Neural cell (in vitro differentiated cells): Measurements from ENCODE around the gene NDUFV2. TPM values are rescaled to one million over a fixed set of nuclear protein-coding genes. Genes with fewer than 3 reads are reported as not detected.

Source experiments
- H2AFZ ChIP-seq: fragments of 200-600, 300-800 bp; sonication (generic), shearing (Covaris generic); 2 replicates; pipeline ENCODE4 v1.6.0; 2014; ENCODE audit warnings: low read depth, mild to moderate bottlenecking, antibody characterized with exemption, low read length, moderate library complexity
- H3F3A ChIP-seq: fragments of 200-600 bp; shearing (Covaris generic); 2 replicates; pipeline ENCODE4 v1.6.1; 2016; ENCODE audit warnings: mild to moderate bottlenecking, moderate library complexity, mixed read lengths, antibody characterized with exemption, low read length; ENCODE audit not compliant: insufficient read depth, poor library complexity, severe bottlenecking
- H3K27ac ChIP-seq: fragments of 200-600, 300-800 bp; sonication (generic), shearing (Covaris generic); 2 replicates; pipeline ENCODE4 v1.5.1; 2014; ENCODE audit warnings: mild to moderate bottlenecking, low read length, moderate library complexity
- H3K27me3 ChIP-seq: fragments of 300-800, 200-600 bp; sonication (generic), shearing (Covaris generic); 2 replicates; pipeline ENCODE4 v1.6.0; 2014; ENCODE audit warnings: mild to moderate bottlenecking, low read depth, low read length, moderate library complexity; ENCODE audit not compliant: insufficient read depth
- H3K36me3 ChIP-seq: fragments of 300-800, 200-600 bp; sonication (generic), shearing (Covaris generic); 2 replicates; pipeline ENCODE4 v1.5.1; 2014; ENCODE audit warnings: mild to moderate bottlenecking, antibody characterized with exemption, low read length, moderate library complexity; ENCODE audit not compliant: insufficient read depth
- H3K4me2 ChIP-seq: fragments of 300-800, 200-600 bp; sonication (generic), shearing (Covaris generic); 2 replicates; pipeline ENCODE4 v1.6.0; 2014; ENCODE audit warnings: mild to moderate bottlenecking, low read length
- H3K4me3 ChIP-seq: fragments of 300-800, 200-600 bp; sonication (generic), shearing (Covaris generic); 2 replicates; pipeline ENCODE4 v1.5.1; 2014; ENCODE audit warnings: mild to moderate bottlenecking, low read length, moderate library complexity
- H3K79me2 ChIP-seq: fragments of 200-600 bp; shearing (Covaris generic); replicated peaks from 2 replicates; pipeline ENCODE4 v1.6.0; 2014; ENCODE audit warnings: mild to moderate bottlenecking, low read length, moderate library complexity; ENCODE audit not compliant: insufficient read depth
- H3K9ac ChIP-seq: fragments of 300-800, 200-600 bp; sonication (generic), shearing (Covaris generic); 2 replicates; pipeline ENCODE4 v1.6.1; 2016; ENCODE audit warnings: mild to moderate bottlenecking, low read length, mixed read lengths
- H3K9me2 ChIP-seq: fragments of 200-600 bp; shearing (Covaris generic); 2 replicates; pipeline ENCODE4 v1.6.1; 2016; ENCODE audit warnings: mild to moderate bottlenecking, low read length, mixed read lengths; ENCODE audit not compliant: insufficient read depth
- H3K9me3 ChIP-seq: fragments of 200-600, 300-800 bp; sonication (generic), shearing (Covaris generic); 2 replicates; pipeline ENCODE4 v1.6.1; 2016; ENCODE audit warnings: mild to moderate bottlenecking, mixed run types, low read length, moderate library complexity, mixed read lengths
- H4K20me1 ChIP-seq: fragments of 200-600 bp; shearing (Covaris generic); 2 replicates; pipeline ENCODE4 v1.6.1; 2016; ENCODE audit warnings: mild to moderate bottlenecking, mixed run types; ENCODE audit not compliant: insufficient read depth
- CTCF ChIP-seq: fragments of 450-650 bp; IDR thresholded peaks from 2 replicates; pipeline ENCODE4 v1.5.1; 2014; ENCODE audit warnings: antibody characterized with exemption, mild to moderate bottlenecking, moderate library complexity; ENCODE audit not compliant: poor library complexity, severe bottlenecking
- EP300 ChIP-seq: fragments of 450-650 bp; conservative IDR thresholded peaks from 2 replicates; pipeline ENCODE4 v1.6.1; 2014; ENCODE audit warnings: antibody characterized with exemption, mild to moderate bottlenecking, moderate library complexity; ENCODE audit not compliant: poor library complexity, severe bottlenecking
- EZH2 ChIP-seq: fragments of 200-600, 300-800 bp; shearing (Covaris generic), sonication (generic); IDR thresholded peaks from 2 replicates; pipeline ENCODE4 v1.6.1; 2014; ENCODE audit warnings: antibody characterized with exemption, low read length, borderline replicate concordance, mild to moderate bottlenecking; ENCODE audit not compliant: insufficient read depth, poor library complexity, severe bottlenecking
- MXI1 ChIP-seq: fragments of 450-650 bp; conservative IDR thresholded peaks from 2 replicates; pipeline ENCODE4 v1.6.1; 2014; ENCODE audit warnings: antibody characterized with exemption, mild to moderate bottlenecking; ENCODE audit not compliant: poor library complexity, severe bottlenecking
- POLR2AphosphoS5 ChIP-seq: IDR thresholded peaks from 2 replicates; pipeline ENCODE4 v1.6.1; 2012
- RAD21 ChIP-seq: fragments of 450-650 bp; conservative IDR thresholded peaks from 2 replicates; pipeline ENCODE4 v1.6.1; 2014; ENCODE audit warnings: antibody characterized with exemption, mild to moderate bottlenecking, moderate library complexity
- REST ChIP-seq: IDR thresholded peaks from 2 replicates; pipeline ENCODE4 v1.6.1; 2012; ENCODE audit warnings: borderline replicate concordance
- SMC3 ChIP-seq: fragments of 450-650 bp; conservative IDR thresholded peaks from 2 replicates; pipeline ENCODE4 v1.6.1; 2014; ENCODE audit warnings: antibody characterized with exemption, mild to moderate bottlenecking, moderate library complexity; ENCODE audit not compliant: poor library complexity
- TAF1 ChIP-seq: IDR thresholded peaks from 2 replicates; pipeline ENCODE4 v1.6.1; 2012; ENCODE audit warnings: low read depth
- polyA plus RNA-seq: library from polyadenylated mRNA; depleted of rRNA; stranded (reverse); fragments of >200 nt; gene quantifications from 2 replicates; pipeline ENCODE4 v1.2.3, GENCODE V29; 2014

NDUFV2 gene
- polyA plus RNA-seq, 1 donor from 2014 or later: 285 TPM

- Histone ChIP-seq H3K9me2 (no peaks in the 10 kb centered on the region), H3K79me2 (peaks cover 73% of the 10 kb centered on the region), H3K9ac (no peak overlapping the region), H3K36me3 (no peaks in the 10 kb centered on the region), H3K27ac (no peak overlapping the region), H3K27me3 (no peaks in the 10 kb centered on the region), H3K9me3 (no peaks in the 10 kb centered on the region), H3F3A (no peaks in the 10 kb centered on the region), H3K4me3 (peak overlapping the region; percentile 69), H4K20me1 (peaks cover 15% of the 10 kb centered on the region), H2AFZ (no peak overlapping the region), H3K4me2 (no peak overlapping the region)
- TF ChIP-seq TAF1: no peak
- TF ChIP-seq POLR2AphosphoS5: no peak
- no peak for TF ChIP-seq MXI1
- no peak for TF ChIP-seq RAD21
- no peak for TF ChIP-seq EP300
- TF ChIP-seq REST: no peak
- TF ChIP-seq CTCF: no peak
- no peak for TF ChIP-seq SMC3
- TF ChIP-seq EZH2: no peak
Observed at GRCh38 chr18:9140984-9141383, 38.5 kb downstream of the NDUFV2 start.

- H4K20me1 ChIP-seq: peaks cover 6% of the 10 kb centered on the region
- no peaks in the 10 kb centered on the region for H3K36me3 ChIP-seq
- no peaks in the 10 kb centered on the region for H3F3A ChIP-seq
- H3K4me3 ChIP-seq: no peak overlapping the region
- H3K9ac ChIP-seq: no peak overlapping the region
- H2AFZ ChIP-seq: no peak overlapping the region
- TF ChIP-seq TAF1: no peak
- no peak for TF ChIP-seq EP300
- no peak for TF ChIP-seq REST
- TF ChIP-seq CTCF: no peak
- TF ChIP-seq RAD21: no peak
- TF ChIP-seq SMC3: no peak
- TF ChIP-seq EZH2: no peak
- TF ChIP-seq POLR2AphosphoS5: no peak
- TF ChIP-seq MXI1: no peak
- H3K79me2 ChIP-seq: peaks cover 82% of the 10 kb centered on the region
- H3K9me3 ChIP-seq: no peaks in the 10 kb centered on the region
- no peaks in the 10 kb centered on the region for H3K27me3 ChIP-seq
- no peak overlapping the region for H3K27ac ChIP-seq
- H3K9me2 ChIP-seq: no peaks in the 10 kb centered on the region
- H3K4me2 ChIP-seq: no peak overlapping the region
Observed at GRCh38 chr18:9146224-9146623, 43.7 kb downstream of the NDUFV2 start.
